GM19324 (cell line): ENCODE measurements around the gene KRTCAP3.
"Not testable (repeated sequence)": the region's sequence is repeated elsewhere in the genome, so short reads cannot be mapped to it uniquely, and the experiment has no call there.

Experiments used
- ATAC-seq: cut with Tn5 transposase; IDR thresholded peaks from one replicate; pipeline ENCODE4 v1.9.1; 2021; ENCODE audit warnings: mild to moderate bottlenecking, moderate library complexity; ENCODE audit not compliant: unreplicated experiment, low FRiP score

KRTCAP3 gene

GRCh38 chr2:27441958-27442919 is at the start of gene KRTCAP3:
Gene KRTCAP3, plus strand, starts transcription at chr2:27442381. Its CDS starts 32 bp downstream, at chr2:27442413.
- no peak for ATAC-seq

GRCh38 chr2:27393225-27393624 is 49.0 kb upstream of the KRTCAP3 start:
- no peak for ATAC-seq

- ATAC-seq: no peak
Observed at GRCh38 chr2:27398962-27399361, 43.2 kb upstream of the KRTCAP3 start.

- no peak for ATAC-seq
Observed at GRCh38 chr2:27400348-27401135, 41.6 kb upstream of the KRTCAP3 start.

GRCh38 chr2:27407798-27408491 is 34.2 kb upstream of the KRTCAP3 start:
- ATAC-seq: no peak

- peak; percentile 29 for ATAC-seq
Observed at GRCh38 chr2:27408601-27409320, 33.4 kb upstream of the KRTCAP3 start.

- ATAC-seq: peak; percentile 96
Observed at GRCh38 chr2:27409321-27410073, 32.7 kb upstream of the KRTCAP3 start, which contains the start of gene PPM1G. Gene PPM1G, minus strand, starts transcription at chr2:27409591. Its CDS starts 169 bp downstream, at chr2:27409422.

- ATAC-seq: no peak
Observed at GRCh38 chr2:27412419-27413152, 29.6 kb upstream of the KRTCAP3 start.

- no peak for ATAC-seq
Observed at GRCh38 chr2:27416151-27416550, 26.0 kb upstream of the KRTCAP3 start.

- ATAC-seq: no peak
Observed at GRCh38 chr2:27420996-27421395, 21.2 kb upstream of the KRTCAP3 start.

GRCh38 chr2:27421660-27422250 is 20.4 kb upstream of the KRTCAP3 start:
- ATAC-seq: no peak

GRCh38 chr2:27422958-27423357 is 19.2 kb upstream of the KRTCAP3 start:
- ATAC-seq: no peak

GRCh38 chr2:27425039-27425438 is 17.1 kb upstream of the KRTCAP3 start:
- ATAC-seq: not testable (repeated sequence)

GRCh38 chr2:27427863-27428212 is 14.3 kb upstream of the KRTCAP3 start:
- ATAC-seq: no peak

- ATAC-seq: peak; percentile 94
Observed at GRCh38 chr2:27428213-27428977, 13.8 kb upstream of the KRTCAP3 start, which contains the start of gene NRBP1. Gene NRBP1, plus strand, starts transcription at chr2:27428631. Its CDS starts 4,643 bp downstream, at chr2:27433274.

GRCh38 chr2:27428978-27429541 is 13.1 kb upstream of the KRTCAP3 start:
- ATAC-seq: peak; percentile 70

- ATAC-seq: no peak
Observed at GRCh38 chr2:27431395-27431794, 10.8 kb upstream of the KRTCAP3 start.
